NCI-H1930 (cell line): Measurements from ENCODE around the gene ARRB1.
"Not testable (repeated sequence)": the region's sequence is repeated elsewhere in the genome, so short reads cannot be mapped to it uniquely, and the experiment has no call there.

Experiments
- DNase-seq, 2 experiments: peaks; one replicate each; lab custom pipeline; 2025; lab: John Stamatoyannopoulos, UW

The ARRB1 gene

GRCh38 chr11:75351541-75351790, at the start of gene ARRB1:
ARRB1 (minus strand) TSS chr11:75351661; CDS start chr11:75351607, 54 bp downstream.
- DNase-seq = no peak

GRCh38 chr11:75400146-75400865, 48.8 kb upstream of the ARRB1 start:
- DNase-seq = no peak

- DNase-seq = peak; percentile 82 to 90
Observed at GRCh38 chr11:75399344-75400145, 48.1 kb upstream of the ARRB1 start, which contains the start of gene RPS3. RPS3 (plus strand) TSS chr11:75399518; CDS start chr11:75399548, 30 bp downstream.

- DNase-seq = no peak
Observed at GRCh38 chr11:75398906-75399305, 47.4 kb upstream of the ARRB1 start.

- DNase-seq = no peak
Observed at GRCh38 chr11:75394085-75394840, 42.8 kb upstream of the ARRB1 start.

DNA sequence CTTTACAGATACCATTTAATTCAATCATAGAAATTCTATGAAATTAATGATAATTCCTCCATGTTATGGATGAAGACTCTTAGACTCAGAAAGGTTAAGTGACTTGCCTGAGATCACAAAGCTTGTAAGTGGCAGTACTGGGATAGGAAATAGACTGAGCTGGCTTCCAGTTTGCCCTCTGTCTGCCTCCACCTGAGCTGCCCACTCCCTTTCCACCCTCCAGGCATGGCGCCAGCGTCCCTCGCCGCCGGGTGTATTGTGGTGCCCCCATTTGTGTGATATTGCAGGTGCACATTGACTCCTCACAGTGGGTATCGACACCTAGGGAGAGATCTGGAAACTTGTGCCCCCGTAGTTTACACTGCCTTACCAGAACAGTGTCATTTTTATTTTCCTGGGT, 38.5 kb upstream of the ARRB1 start:
- no peak for DNase-seq

DNA sequence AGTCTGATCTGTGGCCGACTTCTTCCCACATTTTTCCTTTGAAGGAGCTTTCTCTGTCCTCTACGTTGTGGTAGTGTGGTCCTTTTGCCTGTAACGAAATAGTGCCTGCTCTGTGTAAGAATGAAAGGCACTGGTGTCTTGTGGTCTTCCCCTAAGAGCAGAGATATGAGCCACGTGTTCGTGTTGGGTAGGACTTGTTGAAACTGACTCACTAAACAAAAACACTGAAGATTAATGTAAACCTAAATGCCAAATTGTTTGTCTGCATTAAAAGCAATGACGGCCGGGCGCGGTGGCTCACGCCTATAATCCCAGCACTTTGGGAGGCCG, 37.8 kb upstream of the ARRB1 start:
- DNase-seq = no peak

GRCh38 chr11:75388386-75389275, 37.2 kb upstream of the ARRB1 start:
- peak; percentile 48 to 63 for DNase-seq

DNA sequence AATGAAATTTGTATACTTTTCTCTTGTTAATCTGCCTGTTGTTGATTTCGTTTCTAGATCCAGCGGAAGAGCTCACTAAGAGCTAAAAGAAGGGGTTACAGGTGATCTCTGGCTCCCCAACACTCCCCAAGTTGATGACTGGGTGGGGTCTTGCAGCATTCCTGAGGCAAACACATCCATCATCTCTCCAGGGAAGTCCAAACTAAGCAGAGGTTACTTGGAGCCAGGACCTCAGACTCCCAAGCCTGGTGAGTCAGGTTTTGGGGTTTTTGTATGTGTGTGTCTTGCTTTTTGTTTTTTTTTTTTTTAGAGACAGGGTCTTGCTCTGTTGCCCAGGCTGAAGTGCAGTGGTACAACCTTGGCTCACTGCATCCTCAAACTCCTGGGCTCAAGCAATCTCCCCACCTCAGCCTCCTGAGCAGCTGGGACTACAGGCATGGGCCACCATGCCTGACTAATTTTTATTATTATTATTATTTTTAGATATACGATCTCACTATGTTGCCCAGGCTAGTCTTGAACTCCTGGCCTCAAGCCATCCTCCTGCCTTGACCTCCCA, 36.4 kb upstream of the ARRB1 start:
- no peak for DNase-seq

DNA sequence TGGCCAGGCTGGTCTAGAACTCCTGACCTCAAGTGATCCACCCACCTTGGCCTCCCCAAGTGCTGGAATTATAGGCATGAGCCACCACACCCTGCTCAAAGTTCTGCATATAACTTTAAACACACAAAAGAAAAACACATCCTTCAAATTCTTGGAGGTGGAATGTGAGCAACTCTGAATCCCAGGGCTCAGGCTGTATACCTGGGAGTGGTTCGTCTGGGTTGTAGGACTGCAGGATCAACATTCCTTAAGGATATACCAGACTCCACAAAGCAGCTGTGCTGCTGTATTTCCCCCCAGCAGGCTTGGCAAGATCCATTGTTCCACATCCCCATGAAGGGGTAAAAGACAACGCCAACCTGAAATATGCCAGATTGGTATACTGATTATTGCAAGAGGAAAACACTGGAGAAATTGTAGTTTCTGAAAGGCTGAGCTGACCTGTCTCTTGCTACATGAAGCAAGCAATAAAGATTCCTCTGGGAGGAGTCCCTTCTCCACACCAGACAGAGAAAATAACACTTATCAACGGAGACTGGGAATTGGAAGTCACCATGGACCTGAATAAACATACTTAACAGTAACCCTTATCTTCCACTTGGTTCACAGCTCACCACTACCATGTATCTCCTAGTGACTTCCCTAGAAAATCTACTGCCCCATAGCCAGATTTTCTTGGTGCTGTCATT, 35.6 kb upstream of the ARRB1 start:
- no peak for DNase-seq

GRCh38 chr11:75384438-75385080, 33.1 kb upstream of the ARRB1 start:
- peak in 1 of 2 experiments; percentile 75 for DNase-seq

GRCh38 chr11:75383246-75383645, 31.8 kb upstream of the ARRB1 start:
- DNase-seq = no peak

DNA sequence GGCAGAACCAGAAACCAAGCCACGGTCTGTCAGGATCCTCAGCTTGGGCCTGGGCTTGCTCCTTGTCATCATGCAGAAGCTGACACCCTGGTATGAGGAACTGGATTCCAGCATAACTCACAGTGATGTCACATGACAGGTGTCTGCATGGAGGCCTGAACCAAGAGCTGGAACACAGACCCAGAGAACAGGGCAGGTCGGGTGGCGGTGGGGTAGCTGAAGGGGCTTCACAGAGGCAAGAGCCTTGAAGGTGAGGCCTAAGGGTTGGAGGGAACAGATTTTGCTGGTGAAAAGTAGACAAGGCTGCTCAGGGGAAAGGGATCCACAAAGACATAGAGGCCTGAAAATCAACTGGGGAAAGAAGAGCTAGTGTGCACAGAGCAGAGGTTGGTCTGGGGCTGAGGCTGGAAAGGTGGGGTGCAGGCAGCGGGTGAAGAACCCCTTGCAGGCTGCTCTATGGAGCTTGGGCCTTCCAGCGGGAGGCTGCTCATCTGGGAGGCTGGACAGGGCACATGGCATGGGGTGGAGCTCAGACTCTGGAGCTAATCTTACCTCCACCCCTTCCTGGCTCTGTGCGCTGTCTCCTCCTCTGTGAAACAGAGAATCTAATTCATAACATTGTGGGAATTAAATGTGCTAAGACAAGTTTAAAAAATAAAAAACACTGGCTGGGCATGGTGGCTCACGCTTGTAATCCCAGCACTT, 29.4 kb upstream of the ARRB1 start:
- no peak for DNase-seq

- DNase-seq = no peak
Observed at GRCh38 chr11:75380245-75380644, 28.8 kb upstream of the ARRB1 start.

GRCh38 chr11:75378776-75379175, 27.3 kb upstream of the ARRB1 start:
- not testable (repeated sequence) for DNase-seq

DNA sequence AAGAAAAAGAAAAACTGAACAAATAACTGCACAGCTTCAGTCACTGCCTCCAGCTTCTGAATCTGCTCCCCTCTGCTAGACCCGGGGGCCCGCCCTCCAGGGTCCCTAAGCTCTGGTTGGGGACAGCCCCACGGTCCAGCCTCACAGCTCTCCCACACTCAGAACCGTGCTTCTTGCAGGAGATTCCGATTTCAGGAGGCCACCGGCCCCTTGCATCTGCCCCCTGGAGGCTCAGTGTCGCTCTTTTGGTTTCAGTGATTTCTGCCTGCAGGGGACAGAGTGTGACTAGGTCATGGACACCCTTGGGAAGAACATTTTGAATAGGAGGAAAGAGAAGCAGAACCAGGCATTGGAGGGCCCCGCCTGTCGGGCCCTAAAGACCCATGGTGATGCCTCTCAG, 24.7 kb upstream of the ARRB1 start:
- DNase-seq = no peak

DNA sequence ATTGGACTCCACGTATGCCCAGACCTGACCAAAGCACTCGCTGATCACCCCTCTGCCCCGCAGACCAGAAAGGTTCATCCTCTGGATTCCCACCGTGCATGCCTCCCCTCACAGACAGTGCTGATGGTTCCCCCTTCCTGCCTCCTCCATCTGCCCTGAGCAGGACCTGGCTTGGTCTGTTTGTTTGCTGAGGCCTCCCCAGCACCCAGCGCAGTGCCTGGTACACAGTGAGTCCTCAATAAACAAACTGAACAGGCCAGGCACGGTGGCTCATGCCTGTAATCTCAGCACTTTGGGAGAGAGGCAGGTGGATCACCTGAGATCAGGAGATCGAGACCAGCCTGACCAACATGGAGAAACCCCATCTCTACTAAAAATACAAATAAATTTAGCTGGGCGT, 24.2 kb upstream of the ARRB1 start:
- no peak for DNase-seq

DNA sequence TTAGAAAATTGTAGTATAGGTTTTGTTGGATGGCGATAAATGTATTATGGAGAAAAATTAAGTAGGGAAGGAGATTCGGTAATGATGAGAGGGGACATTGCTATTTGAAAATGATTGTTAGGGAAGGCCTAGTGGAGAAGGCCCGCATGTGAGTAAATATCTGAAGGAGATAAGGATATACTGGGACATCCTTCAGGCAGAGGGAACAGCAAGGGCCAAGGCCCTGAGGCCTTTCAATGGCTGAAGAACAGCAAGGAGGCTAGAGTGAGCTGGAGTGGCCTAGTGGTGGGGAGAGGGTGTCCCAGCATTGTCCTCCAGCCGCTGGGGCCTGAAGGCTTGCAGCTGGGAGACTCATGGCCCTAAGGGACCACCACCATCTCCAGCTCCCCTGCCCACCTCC, 23.2 kb upstream of the ARRB1 start:
- DNase-seq = no peak

DNA sequence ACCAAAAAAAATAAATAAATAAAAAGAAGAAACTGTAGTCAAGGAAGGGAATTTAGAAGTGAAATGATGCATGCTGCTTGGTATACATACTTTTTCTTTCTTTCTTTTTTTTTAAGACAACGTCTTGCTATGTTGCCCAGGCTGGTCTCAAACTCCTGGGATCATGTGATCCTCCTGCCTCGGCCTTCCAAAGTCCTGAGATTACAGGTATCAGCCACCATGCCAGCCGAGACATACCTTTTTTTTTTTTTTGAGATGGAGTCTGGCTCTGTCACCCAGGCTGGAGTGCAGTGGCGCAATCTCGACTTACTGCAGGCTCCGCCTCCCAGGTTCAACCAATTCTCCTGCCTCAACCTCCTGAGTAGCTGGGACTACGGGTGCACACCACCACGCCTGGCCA, 21.7 kb upstream of the ARRB1 start:
- no peak for DNase-seq
